ENCODE data around the gene IFNL3. TPM values are rescaled to one million over a fixed set of nuclear protein-coding genes. Genes with fewer than 3 reads are reported as not detected.

IFNL3 gene
- total RNA-seq, 4 donors from 2014 or later, result not detected

- Histone ChIP-seq H3K4me1 (no peaks in the 10 kb centered on the region), H3K27me3 (peaks cover 47 to 56% (median 53%) of the 10 kb centered on the region in 3 donors), H3K27ac (no peak within 1 kb of the TSS), H3K9me3 (no peaks in the 10 kb centered on the region), H3K4me3 (no peak within 1 kb of the TSS), H3K36me3 (no peaks in the 10 kb centered on the region)
- in situ Hi-C loops (cut with MboI; ENCODE audit: low sequenced_read_pairs in 4 of 4), result no loop called here
- TF ChIP-seq POLR2A (IDR thresholded peaks at IDR 0.05), result no peak
- no peak for TF ChIP-seq CTCF (IDR thresholded peaks at IDR 0.05 in 4 of 5, conservative IDR thresholded peaks at IDR 0.05 in 1 of 5)
- intact Hi-C loops (cut with DNase I; ENCODE audit: low total_unique reads), result no loop called here
- no peak for ATAC-seq
- DNase-seq, result no peak
Observed at GRCh38 chr19:39203372-39204341, 41.1 kb downstream of the IFNL3 start, which contains the start of gene SYCN. Gene SYCN, minus strand, starts transcription at chr19:39204263. Its CDS starts 9 bp downstream, at chr19:39204254.

- no peak for DNase-seq
- H3K27ac ChIP-seq, result no peak overlapping the region
- H3K9me3 ChIP-seq, result no peaks in the 10 kb centered on the region
- no peaks in the 10 kb centered on the region for H3K36me3 ChIP-seq
- intact Hi-C loops (cut with DNase I; ENCODE audit: low total_unique reads) (no loop called here), in situ Hi-C loops (cut with MboI; ENCODE audit: low sequenced_read_pairs in 4 of 4) (no loop called here)
- no peak overlapping the region for H3K4me3 ChIP-seq
- TF ChIP-seq CTCF (IDR thresholded peaks at IDR 0.05 in 4 of 5, conservative IDR thresholded peaks at IDR 0.05 in 1 of 5) (no peak), POLR2A (IDR thresholded peaks at IDR 0.05) (no peak)
- H3K27me3 ChIP-seq, result peaks cover 46 to 61% (median 58%) of the 10 kb centered on the region in 3 donors
- no peak for ATAC-seq
- no peaks in the 10 kb centered on the region for H3K4me1 ChIP-seq
Observed at GRCh38 chr19:39202998-39203355, 41.8 kb downstream of the IFNL3 start.

- Histone ChIP-seq H3K9me3 (no peaks in the 10 kb centered on the region), H3K4me3 (no peak overlapping the region), H3K27me3 (peaks cover 64 to 83% (median 80%) of the 10 kb centered on the region in 3 donors), H3K36me3 (no peaks in the 10 kb centered on the region), H3K27ac (no peak overlapping the region), H3K4me1 (no peaks in the 10 kb centered on the region)
- in situ Hi-C loops (cut with MboI; ENCODE audit: low sequenced_read_pairs in 4 of 4) (no loop called here), intact Hi-C loops (cut with DNase I; ENCODE audit: low total_unique reads) (no loop called here)
- DNase-seq (no peak), ATAC-seq (no peak)
- TF ChIP-seq POLR2A (IDR thresholded peaks at IDR 0.05) (no peak), CTCF (IDR thresholded peaks at IDR 0.05 in 4 of 5, conservative IDR thresholded peaks at IDR 0.05 in 1 of 5) (no peak)
Observed at GRCh38 chr19:39200803-39201115, 44.0 kb downstream of the IFNL3 start.

GRCh38 chr19:39200066-39200802, 44.6 kb downstream of the IFNL3 start:
- no peaks in the 10 kb centered on the region for H3K4me1 ChIP-seq
- intact Hi-C loops (cut with DNase I; ENCODE audit: low total_unique reads) (no loop called here), in situ Hi-C loops (cut with MboI; ENCODE audit: low sequenced_read_pairs in 4 of 4) (no loop called here)
- no peak overlapping the region for H3K27ac ChIP-seq
- H3K36me3 ChIP-seq, result no peaks in the 10 kb centered on the region
- peaks cover 68 to 88% (median 85%) of the 10 kb centered on the region in 3 donors for H3K27me3 ChIP-seq
- ATAC-seq, result no peak
- H3K4me3 ChIP-seq, result no peak overlapping the region
- no peak for TF ChIP-seq POLR2A (IDR thresholded peaks at IDR 0.05)
- TF ChIP-seq CTCF (IDR thresholded peaks at IDR 0.05 in 4 of 5, conservative IDR thresholded peaks at IDR 0.05 in 1 of 5), result no peak
- no peaks in the 10 kb centered on the region for H3K9me3 ChIP-seq
- no peak for DNase-seq

Measured in gastrocnemius medialis (tissue), 4 donors.